Kidney (tissue), 14 donors: ENCODE measurements around the gene TAOK1. TPM values are rescaled to one million over a fixed set of nuclear protein-coding genes. Genes with fewer than 3 reads are reported as not detected.

Experiments used
- DNase-seq, 5 donors: peaks; one replicate each; pipeline ENCODE4 v3.0.0-alpha.2; 2013 to 2020
- FAIRE-seq: peaks from 2 replicates; lab custom pipeline; 2012; peaks lifted over from hg19 to GRCh38; lab: Jason Lieb, UNC
- H3K27ac ChIP-seq, 2 donors: one replicate each; pipeline ENCODE4 v1.7.0; 2013; ENCODE audit warnings: low read depth in 2 of 2, low read length in 2 of 2, inconsistent platforms in 1 of 2
- H3K27me3 ChIP-seq: one replicate; pipeline ENCODE4 v1.7.1; 2013; ENCODE audit warnings: low read length, inconsistent platforms; ENCODE audit not compliant: control insufficient read depth, insufficient read depth
- H3K36me3 ChIP-seq, 3 donors: one replicate each; pipeline versions ENCODE4 v1.7.0 to v1.7.1; 2013; ENCODE audit warnings: low read length in 3 of 3, control low read depth in 1 of 3, inconsistent platforms in 1 of 3; ENCODE audit not compliant: insufficient read depth in 3 of 3, control insufficient read depth in 2 of 3
- H3K4me1 ChIP-seq, 3 donors: one replicate each; pipeline versions ENCODE4 v1.7.0 to v1.7.1; 2013; ENCODE audit warnings: low read length in 3 of 3, inconsistent platforms in 1 of 3, low read depth in 1 of 3; ENCODE audit not compliant: control insufficient read depth in 2 of 3, insufficient read depth in 2 of 3
- H3K4me3 ChIP-seq, 3 donors: one replicate each; pipeline versions ENCODE4 v1.7.0 to v1.8.1; 2013; ENCODE audit warnings: low read length in 3 of 3, control low read depth in 1 of 3, inconsistent platforms in 1 of 3
- H3K9ac ChIP-seq, 3 donors: one replicate each; pipeline versions ENCODE4 v1.7.0 to v1.7.1; 2013; ENCODE audit warnings: low read length in 3 of 3, control low read depth in 1 of 3, inconsistent platforms in 1 of 3
- H3K9me3 ChIP-seq, 3 donors: one replicate each; pipeline versions ENCODE4 v1.7.0 to v1.7.1; 2013; ENCODE audit warnings: low read length in 3 of 3, control low read depth in 1 of 3, inconsistent platforms in 1 of 3; ENCODE audit not compliant: control insufficient read depth in 2 of 3, insufficient read depth in 1 of 3
- intact Hi-C: fragments of 100-400 bp; cut with DNase I; formaldehyde crosslinking; loops from one replicate; pipeline ENCODE4 v1.11.1; 2022
- polyA plus RNA-seq: library from polyadenylated mRNA; stranded (reverse); fragments of 350-450 nt; fragmentation: Illumina TruSeq; extraction: RNeasy Lipid Tissue Mini Kit (QIAGEN cat#74804); gene quantifications from one replicate; pipeline ENCODE4 v1.2.3, GENCODE V29; 2014; ENCODE audit warnings: low read depth, low replicate concordance; ENCODE audit not compliant: insufficient read depth
- total RNA-seq: library from RNA; stranded (reverse); fragmentation: NEBNext Ultra II Directional; extraction: Animal tissue kit (Norgen Biotek cat#: 25700); gene quantifications from one replicate; pipeline ENCODE4 v1.2.1, GENCODE V29; 2021
- TF ChIP-seq, protein P1 (sequence below): IDR thresholded peaks from 3 replicates; pipeline ENCODE4 v1.5.1; 2012; ENCODE audit warnings: mild to moderate bottlenecking, moderate library complexity, borderline replicate concordance; ENCODE audit not compliant: insufficient read depth; ENCODE audit errors: extremely low read depth
- donor health status: control.
- donor health status: control.
- donor health status: control.
- donor health status: control.
- donor health status: control.
- donor health status: DM: yes; HTN: yes; CAD: no.
- donor health status: Normal renal cell carcinoma (clear cell type).

TAOK1 gene
- total and polyA plus RNA-seq, 2 donors from 2014 or later: 5.0 to 74.9 TPM

DNA sequence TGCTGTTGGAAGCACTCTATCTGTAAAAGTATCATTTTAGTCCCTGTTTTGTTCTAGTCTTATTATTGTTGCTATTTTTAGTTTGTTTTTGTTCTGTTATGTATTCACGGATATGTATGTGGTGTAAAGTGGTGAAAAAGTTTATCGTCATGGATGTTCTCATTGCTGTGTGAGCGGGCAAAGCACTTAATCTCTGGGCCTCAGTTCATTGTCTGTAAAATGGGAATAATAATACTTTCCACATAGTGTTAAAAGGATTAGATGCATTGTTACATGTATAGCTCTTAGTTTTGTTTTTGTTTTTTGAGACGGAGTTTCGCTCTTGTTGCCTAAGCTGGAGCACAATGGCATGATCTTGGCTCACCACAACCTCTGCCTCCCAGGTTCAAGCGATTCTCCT, 19.8 kb downstream of the TAOK1 start:
- Histone ChIP-seq H3K4me3 (no peak overlapping the region), H3K27me3 (no peaks in the 10 kb centered on the region), H3K9ac (no peak overlapping the region), H3K4me1 (no peaks in the 10 kb centered on the region), H3K36me3 (no peaks in the 10 kb centered on the region), H3K27ac (no peak overlapping the region), H3K9me3 (no peaks in the 10 kb centered on the region)
- TF ChIP-seq, protein P1, sequence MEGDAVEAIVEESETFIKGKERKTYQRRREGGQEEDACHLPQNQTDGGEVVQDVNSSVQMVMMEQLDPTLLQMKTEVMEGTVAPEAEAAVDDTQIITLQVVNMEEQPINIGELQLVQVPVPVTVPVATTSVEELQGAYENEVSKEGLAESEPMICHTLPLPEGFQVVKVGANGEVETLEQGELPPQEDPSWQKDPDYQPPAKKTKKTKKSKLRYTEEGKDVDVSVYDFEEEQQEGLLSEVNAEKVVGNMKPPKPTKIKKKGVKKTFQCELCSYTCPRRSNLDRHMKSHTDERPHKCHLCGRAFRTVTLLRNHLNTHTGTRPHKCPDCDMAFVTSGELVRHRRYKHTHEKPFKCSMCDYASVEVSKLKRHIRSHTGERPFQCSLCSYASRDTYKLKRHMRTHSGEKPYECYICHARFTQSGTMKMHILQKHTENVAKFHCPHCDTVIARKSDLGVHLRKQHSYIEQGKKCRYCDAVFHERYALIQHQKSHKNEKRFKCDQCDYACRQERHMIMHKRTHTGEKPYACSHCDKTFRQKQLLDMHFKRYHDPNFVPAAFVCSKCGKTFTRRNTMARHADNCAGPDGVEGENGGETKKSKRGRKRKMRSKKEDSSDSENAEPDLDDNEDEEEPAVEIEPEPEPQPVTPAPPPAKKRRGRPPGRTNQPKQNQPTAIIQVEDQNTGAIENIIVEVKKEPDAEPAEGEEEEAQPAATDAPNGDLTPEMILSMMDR: no peak
- no peak for FAIRE-seq
- intact Hi-C loops: no loop called here
- no peak for DNase-seq

DNA sequence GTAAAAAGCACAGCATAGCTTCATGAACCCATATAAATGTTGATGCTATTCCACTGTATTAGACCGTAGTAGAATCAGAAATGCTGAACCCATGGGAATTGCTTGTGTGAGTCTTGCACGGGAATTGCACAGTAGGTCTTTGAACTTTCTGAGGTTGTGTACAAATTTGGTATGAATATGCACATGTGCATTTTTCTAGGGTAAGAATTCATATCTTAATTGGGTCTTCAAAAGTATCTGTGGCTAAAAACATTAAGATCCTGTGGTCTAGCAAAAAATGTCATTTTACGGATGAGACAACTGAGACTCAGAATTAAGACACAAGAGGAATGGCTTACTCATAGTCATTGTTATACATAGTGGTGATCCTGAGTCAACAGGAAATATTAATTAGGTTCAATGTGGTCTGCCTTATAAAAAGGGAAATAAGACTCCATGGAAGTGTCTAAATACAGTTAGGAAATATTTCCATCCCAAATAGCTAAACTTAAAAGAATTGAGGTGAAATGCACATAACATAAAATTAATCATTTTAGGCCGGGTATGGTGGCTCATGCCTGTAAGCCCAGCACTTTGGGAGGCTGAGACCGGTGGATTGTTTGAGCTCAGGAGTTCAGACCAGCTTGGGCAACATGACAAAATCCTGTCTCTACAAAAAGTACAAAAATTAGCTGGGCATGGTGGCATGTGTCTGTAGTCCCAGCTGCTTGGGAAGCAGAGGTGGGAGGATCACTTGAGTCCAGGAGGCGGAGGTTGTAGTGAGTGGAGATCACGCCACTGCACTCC, 22.8 kb downstream of the TAOK1 start:
- Histone ChIP-seq H3K4me1 (no peaks in the 10 kb centered on the region), H3K9ac (no peak overlapping the region), H3K27me3 (no peaks in the 10 kb centered on the region), H3K4me3 (no peak overlapping the region), H3K36me3 (no peaks in the 10 kb centered on the region), H3K27ac (no peak overlapping the region), H3K9me3 (no peaks in the 10 kb centered on the region)
- DNase-seq (no peak), FAIRE-seq (no peak)
- intact Hi-C loops: no loop called here
- TF ChIP-seq, protein P1: no peak

DNA sequence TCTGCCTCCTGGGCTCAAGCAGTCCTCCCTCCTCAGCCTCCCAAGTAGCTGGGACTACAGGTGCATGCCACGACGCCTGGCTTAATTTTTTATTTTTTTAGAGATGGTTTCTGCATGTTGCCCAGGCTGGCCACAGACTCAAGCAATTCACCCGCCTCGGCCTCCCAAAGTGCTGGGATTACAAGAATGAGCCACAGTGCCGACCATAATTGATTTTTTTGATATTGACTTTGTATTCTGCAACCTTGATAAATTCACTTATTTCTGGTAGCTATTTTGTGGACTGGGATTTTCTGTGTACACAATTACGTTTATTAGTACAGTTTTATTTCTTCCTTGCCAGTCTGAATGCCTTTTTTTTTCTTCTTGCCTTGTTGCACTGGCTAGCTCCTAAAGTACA, 30.0 kb downstream of the TAOK1 start:
- intact Hi-C loops: no loop called here
- TF ChIP-seq, protein P1: no peak
- FAIRE-seq (no peak), DNase-seq (no peak)
- no peak overlapping the region for H3K27ac ChIP-seq
- no peak overlapping the region for H3K4me3 ChIP-seq
- H3K9ac ChIP-seq: no peak overlapping the region
- H3K36me3 ChIP-seq: no peaks in the 10 kb centered on the region
- H3K27me3 ChIP-seq: no peaks in the 10 kb centered on the region
- H3K4me1 ChIP-seq: no peaks in the 10 kb centered on the region
- no peaks in the 10 kb centered on the region for H3K9me3 ChIP-seq
